CD14-positive monocyte (primary cell): ENCODE measurements around the gene SYNDIG1. TPM values are rescaled to one million over a fixed set of nuclear protein-coding genes. Genes with fewer than 3 reads are reported as not detected.

ENCODE experiments used
- DNase-seq, 3 donors: peaks; one replicate each; pipeline ENCODE4 v3.0.0-alpha.2; 2011 to 2022
- H2AFZ ChIP-seq: 2 replicates; pipeline ENCODE4 v1.6.0; 2012; ENCODE audit warnings: mild to moderate bottlenecking, low read depth, low read length, inconsistent platforms; ENCODE audit not compliant: insufficient read depth, poor library complexity, severe bottlenecking
- H3K27ac ChIP-seq, 2 donors: 1 replicate in 1 of 2; 2 replicates in 1 of 2; pipeline ENCODE4 v1.5.1; 2012 to 2013; ENCODE audit warnings: low read length in 2 of 2, control low read depth in 1 of 2, inconsistent platforms in 1 of 2, low read depth in 1 of 2, mild to moderate bottlenecking in 1 of 2
- H3K27me3 ChIP-seq, 2 donors: one replicate each; pipeline versions ENCODE4 v1.6.0 to v1.6.1; 2011 to 2013; ENCODE audit warnings: low read length in 2 of 2; ENCODE audit not compliant: control insufficient read depth in 2 of 2, insufficient read depth in 2 of 2
- H3K36me3 ChIP-seq, 2 donors: replicated peaks in 1 of 2; 1 replicate in 1 of 2; 2 replicates in 1 of 2; pipeline versions ENCODE4 v1.5.1 to v1.6.1; 2012 to 2013; ENCODE audit warnings: low read length in 2 of 2, control low read depth in 1 of 2, inconsistent platforms in 1 of 2, mild to moderate bottlenecking in 1 of 2; ENCODE audit not compliant: insufficient read depth in 2 of 2, control insufficient read depth in 1 of 2
- H3K4me1 ChIP-seq, 2 donors: 1 replicate in 1 of 2; 2 replicates in 1 of 2; pipeline versions ENCODE4 v1.5.1 to v1.6.1; 2012 to 2013; ENCODE audit warnings: low read length in 2 of 2, control low read depth in 1 of 2, inconsistent platforms in 1 of 2, mild to moderate bottlenecking in 1 of 2, moderate library complexity in 1 of 2; ENCODE audit not compliant: insufficient read depth in 2 of 2, control insufficient read depth in 1 of 2
- H3K4me2 ChIP-seq: replicated peaks from 2 replicates; pipeline ENCODE3; 2012; ENCODE audit warnings: low read length, moderate library complexity, mild to moderate bottlenecking; ENCODE audit not compliant: poor library complexity, severe bottlenecking; ENCODE audit errors: extremely low read depth
- H3K4me3 ChIP-seq, 3 experiments: fragments of 200-600 bp in 1 of 3; sonication (generic) in 1 of 3; replicated peaks in 1 of 3; 1 replicate in 2 of 3; 2 replicates in 1 of 3; pipeline ENCODE4 v1.5.1; 2011 to 2013; ENCODE audit warnings: low read length in 3 of 3, mild to moderate bottlenecking in 3 of 3, control low read depth in 2 of 3, low read depth in 2 of 3, inconsistent platforms in 1 of 3, moderate library complexity in 1 of 3
- H3K79me2 ChIP-seq: 2 replicates; pipeline ENCODE4 v1.6.0; 2012; ENCODE audit warnings: mild to moderate bottlenecking, control low read depth, inconsistent platforms, low read length, moderate library complexity; ENCODE audit not compliant: insufficient read depth
- H3K9ac ChIP-seq: 2 replicates; pipeline ENCODE4 v1.6.0; 2017; ENCODE audit warnings: low read length, mild to moderate bottlenecking; ENCODE audit not compliant: insufficient read depth, poor library complexity, severe bottlenecking
- H3K9me3 ChIP-seq, 2 donors: replicated peaks in 1 of 2; 1 replicate in 1 of 2; 2 replicates in 1 of 2; pipeline versions ENCODE4 v1.5.1 to v1.6.1; 2012 to 2013; ENCODE audit warnings: low read length in 2 of 2, control low read depth in 1 of 2; ENCODE audit not compliant: control insufficient read depth in 1 of 2, insufficient read depth in 1 of 2
- H4K20me1 ChIP-seq: 2 replicates; pipeline ENCODE4 v1.6.0; 2012; ENCODE audit warnings: mild to moderate bottlenecking, low read length, control low read depth, moderate library complexity; ENCODE audit not compliant: insufficient read depth
- H3K27ac Mint-ChIP-seq, 7 donors: one replicate each; pipeline ENCODE4 v1.8.0; 2020; ENCODE audit warnings: mild to moderate bottlenecking in 7 of 7, mixed read lengths in 7 of 7, moderate library complexity in 6 of 7, inconsistent platforms in 2 of 7
- H3K27me3 Mint-ChIP-seq, 3 donors: one replicate each; pipeline ENCODE4 v1.8.0; 2021 to 2022; ENCODE audit warnings: low read depth in 3 of 3, mild to moderate bottlenecking in 3 of 3, mixed read lengths in 3 of 3, moderate library complexity in 3 of 3, inconsistent platforms in 1 of 3
- H3K36me3 Mint-ChIP-seq, 2 donors: one replicate each; pipeline ENCODE4 v1.8.0; 2020; ENCODE audit warnings: mixed read lengths in 2 of 2, inconsistent platforms in 1 of 2, mild to moderate bottlenecking in 1 of 2
- H3K4me1 Mint-ChIP-seq: one replicate; pipeline ENCODE4 v1.8.0; 2020; ENCODE audit warnings: mild to moderate bottlenecking, mixed read lengths
- H3K4me3 Mint-ChIP-seq, 2 donors: one replicate each; pipeline ENCODE4 v1.8.0; 2020; ENCODE audit warnings: mild to moderate bottlenecking in 2 of 2, mixed read lengths in 2 of 2, moderate library complexity in 1 of 2
- H3K9me3 Mint-ChIP-seq, 7 donors: one replicate each; pipeline ENCODE4 v1.8.0; 2020 to 2022; ENCODE audit warnings: mixed read lengths in 7 of 7, mild to moderate bottlenecking in 6 of 7, moderate library complexity in 6 of 7, inconsistent platforms in 2 of 7
- WGBS: methylation state at CpG from one replicate; pipeline ENCODE4 v1.1.5; 2013; ENCODE audit warnings: missing lambda C conversion rate; ENCODE audit not compliant: insufficient coverage; 5-methylcytosine and 5-hydroxymethylcytosine counted together
- intact Hi-C, 2 donors: fragments of 100-400 bp; cut with micrococcal nuclease; formaldehyde crosslinking; loops; one replicate each; pipeline versions ENCODE4 v1.15.0 to v1.15.1; 2023
- polyA plus RNA-seq, 3 donors: library from polyadenylated mRNA; depleted of rRNA in 1 of 3; unstranded in 2 of 3; stranded (reverse) in 1 of 3; fragments of 300-500 nt in 2 of 3; fragments of >200 nt in 1 of 3; fragmentation: Illumina TruSeq in 2 of 3; gene quantifications; 1 replicate in 2 of 3; 2 replicates in 1 of 3; pipeline ENCODE4 v1.2.3, GENCODE V29; 2012 to 2021
- TF ChIP-seq, protein P1 (sequence below): fragments of 200-600 bp; IDR thresholded peaks from one replicate; pipeline ENCODE4 v1.8.0; 2022; ENCODE audit warnings: antibody characterized with exemption, mild to moderate bottlenecking

SYNDIG1 gene
- polyA plus RNA-seq, 3 donors, result not detected

DNA sequence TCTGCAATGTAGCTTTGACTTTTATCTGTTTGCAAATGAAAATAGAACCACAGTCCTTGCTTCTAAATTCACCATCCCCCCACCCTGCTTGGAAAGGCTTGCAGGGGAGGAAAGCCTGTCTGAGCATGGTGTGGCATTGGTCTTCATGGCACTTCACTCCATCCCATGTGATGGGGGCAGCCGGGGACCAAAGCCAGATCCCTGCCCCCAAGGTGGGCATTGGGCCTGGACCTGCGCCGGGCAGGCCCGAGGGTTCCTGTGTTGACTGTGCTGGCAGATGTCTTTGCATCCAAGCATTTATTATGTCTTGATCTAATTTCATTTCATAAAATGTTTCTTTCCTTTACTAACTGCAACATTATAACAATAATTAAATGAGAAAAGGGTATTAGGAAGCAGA lies 120.0 kb downstream of the SYNDIG1 start:
- Histone ChIP-seq H3K36me3 (no peaks in the 10 kb centered on the region), H3K27me3 (no peaks in the 10 kb centered on the region), H3K9me3 (no peaks in the 10 kb centered on the region), H3K4me1 (no peaks in the 10 kb centered on the region), H3K4me3 (no peak overlapping the region), H3K9ac (no peak overlapping the region), H3K79me2 (no peaks in the 10 kb centered on the region), H3K4me2 (no peak overlapping the region), H4K20me1 (no peaks in the 10 kb centered on the region), H3K27ac (no peak overlapping the region), H2AFZ (no peak overlapping the region)
- Mint-ChIP-seq H3K27ac (no peak overlapping the region), H3K27me3 (peaks cover 0 to 3% (median 1%) of the 10 kb centered on the region in 3 donors), H3K4me1 (no peaks in the 10 kb centered on the region), H3K9me3 (no peaks in the 10 kb centered on the region), H3K36me3 (no peaks in the 10 kb centered on the region), H3K4me3 (no peak overlapping the region)
- TF ChIP-seq, protein P1, sequence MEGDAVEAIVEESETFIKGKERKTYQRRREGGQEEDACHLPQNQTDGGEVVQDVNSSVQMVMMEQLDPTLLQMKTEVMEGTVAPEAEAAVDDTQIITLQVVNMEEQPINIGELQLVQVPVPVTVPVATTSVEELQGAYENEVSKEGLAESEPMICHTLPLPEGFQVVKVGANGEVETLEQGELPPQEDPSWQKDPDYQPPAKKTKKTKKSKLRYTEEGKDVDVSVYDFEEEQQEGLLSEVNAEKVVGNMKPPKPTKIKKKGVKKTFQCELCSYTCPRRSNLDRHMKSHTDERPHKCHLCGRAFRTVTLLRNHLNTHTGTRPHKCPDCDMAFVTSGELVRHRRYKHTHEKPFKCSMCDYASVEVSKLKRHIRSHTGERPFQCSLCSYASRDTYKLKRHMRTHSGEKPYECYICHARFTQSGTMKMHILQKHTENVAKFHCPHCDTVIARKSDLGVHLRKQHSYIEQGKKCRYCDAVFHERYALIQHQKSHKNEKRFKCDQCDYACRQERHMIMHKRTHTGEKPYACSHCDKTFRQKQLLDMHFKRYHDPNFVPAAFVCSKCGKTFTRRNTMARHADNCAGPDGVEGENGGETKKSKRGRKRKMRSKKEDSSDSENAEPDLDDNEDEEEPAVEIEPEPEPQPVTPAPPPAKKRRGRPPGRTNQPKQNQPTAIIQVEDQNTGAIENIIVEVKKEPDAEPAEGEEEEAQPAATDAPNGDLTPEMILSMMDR, result no peak
- DNase-seq, result no peak
- 80% methylated on average over 1 of the region's 4 CpGs for WGBS
- intact Hi-C loops, result no loop called here

DNA sequence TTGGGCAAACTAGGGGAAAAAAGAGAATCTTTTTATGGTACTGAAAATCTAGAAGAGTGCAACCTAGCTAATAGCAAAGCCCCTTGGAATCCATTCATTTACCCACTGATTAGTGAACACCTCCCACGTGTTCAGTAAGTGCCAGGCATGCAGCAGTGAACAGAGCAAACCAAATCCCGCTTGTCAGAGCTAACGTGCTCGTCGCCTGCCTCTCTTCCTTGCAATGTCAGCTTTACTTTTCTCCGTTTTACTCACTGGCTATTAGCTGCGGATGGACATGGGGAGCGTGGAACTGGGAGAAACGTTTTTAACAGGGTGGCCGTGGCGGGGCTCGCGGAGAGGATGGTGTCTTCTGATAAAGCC lies 120.4 kb downstream of the SYNDIG1 start:
- Mint-ChIP-seq H3K27ac (no peak overlapping the region), H3K9me3 (no peaks in the 10 kb centered on the region), H3K36me3 (no peaks in the 10 kb centered on the region), H3K27me3 (peaks cover 0 to 2% (median 1%) of the 10 kb centered on the region in 3 donors), H3K4me1 (no peaks in the 10 kb centered on the region), H3K4me3 (no peak overlapping the region)
- no peaks in the 10 kb centered on the region for H3K79me2 ChIP-seq
- no peak overlapping the region for H3K27ac ChIP-seq
- no peaks in the 10 kb centered on the region for H3K36me3 ChIP-seq
- H3K4me3 ChIP-seq, result no peak overlapping the region
- H4K20me1 ChIP-seq, result no peaks in the 10 kb centered on the region
- H3K4me2 ChIP-seq, result no peak overlapping the region
- WGBS, result 93% methylated on average over 13 of the region's 13 CpGs
- TF ChIP-seq, protein P1, result no peak
- no peaks in the 10 kb centered on the region for H3K27me3 ChIP-seq
- H2AFZ ChIP-seq, result no peak overlapping the region
- no peak overlapping the region for H3K9ac ChIP-seq
- H3K4me1 ChIP-seq, result no peaks in the 10 kb centered on the region
- intact Hi-C loops, result no loop called here
- no peaks in the 10 kb centered on the region for H3K9me3 ChIP-seq
- no peak for DNase-seq
